HCT116 (cell line): ENCODE results near the gene LTB4R.

Experiments used
- POLR2A ChIP-seq: IDR thresholded peaks from 2 replicates; pipeline ENCODE4 v1.7.0; 2011; ENCODE audit warnings: borderline replicate concordance; ENCODE audit not compliant: insufficient read depth, insufficient read length; ENCODE audit errors: extremely low read depth
- TF ChIP-seq, protein P1 (sequence below), 3 experiments: fragments of 200-600 bp in 1 of 3; sonication (generic) in 1 of 3; IDR thresholded peaks in 2 of 3; conservative IDR thresholded peaks in 1 of 3; 2 replicates each; pipeline ENCODE4 v1.5.1; 2012 to 2017; ENCODE audit warnings: low read depth in 2 of 3, low read length in 2 of 3, antibody characterized with exemption in 1 of 3, borderline replicate concordance in 1 of 3, control low read depth in 1 of 3, mild to moderate bottlenecking in 1 of 3, mixed read lengths in 1 of 3, mixed run types in 1 of 3, moderate library complexity in 1 of 3; ENCODE audit not compliant: insufficient read depth in 1 of 3
- TF ChIP-seq, protein P2 (sequence below): IDR thresholded peaks from 2 replicates; pipeline ENCODE4 v1.6.1; 2012

DNA sequence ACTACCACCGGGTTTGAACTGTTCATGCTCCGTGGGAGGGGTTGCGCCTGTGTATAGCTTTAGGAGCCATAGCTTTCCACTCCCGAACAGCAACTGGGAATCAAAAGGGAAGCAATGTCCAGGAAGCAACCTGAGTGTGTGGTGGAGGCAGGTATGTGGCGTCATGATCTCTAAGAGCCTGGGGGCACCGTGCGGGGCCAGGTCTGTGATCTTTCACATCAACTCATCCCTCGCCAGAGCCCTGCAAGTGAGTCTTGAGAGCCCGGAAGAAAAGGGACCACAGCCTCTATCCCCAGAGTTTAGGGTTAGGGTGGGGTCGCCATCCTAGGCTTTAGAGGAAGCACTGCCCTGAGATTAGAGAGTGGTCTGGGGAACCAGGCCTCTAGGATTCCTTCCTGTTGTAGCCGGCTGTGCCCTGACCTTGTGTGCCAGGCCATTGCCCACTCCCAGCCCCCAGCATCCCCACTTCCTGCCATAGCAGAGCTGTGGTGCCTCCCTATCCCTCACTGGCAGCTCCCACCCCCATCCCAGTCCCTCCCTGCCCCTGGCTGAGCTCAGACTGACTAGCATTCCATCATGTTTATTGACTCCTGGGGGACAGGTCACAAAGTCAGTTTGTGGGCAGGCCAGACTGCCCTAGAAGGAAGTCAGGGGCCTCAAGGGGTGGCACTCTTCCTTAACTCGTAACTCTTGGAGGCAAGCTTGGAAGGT, 24.3 kb downstream of the LTB4R start:
- TF ChIP-seq, protein P1, sequence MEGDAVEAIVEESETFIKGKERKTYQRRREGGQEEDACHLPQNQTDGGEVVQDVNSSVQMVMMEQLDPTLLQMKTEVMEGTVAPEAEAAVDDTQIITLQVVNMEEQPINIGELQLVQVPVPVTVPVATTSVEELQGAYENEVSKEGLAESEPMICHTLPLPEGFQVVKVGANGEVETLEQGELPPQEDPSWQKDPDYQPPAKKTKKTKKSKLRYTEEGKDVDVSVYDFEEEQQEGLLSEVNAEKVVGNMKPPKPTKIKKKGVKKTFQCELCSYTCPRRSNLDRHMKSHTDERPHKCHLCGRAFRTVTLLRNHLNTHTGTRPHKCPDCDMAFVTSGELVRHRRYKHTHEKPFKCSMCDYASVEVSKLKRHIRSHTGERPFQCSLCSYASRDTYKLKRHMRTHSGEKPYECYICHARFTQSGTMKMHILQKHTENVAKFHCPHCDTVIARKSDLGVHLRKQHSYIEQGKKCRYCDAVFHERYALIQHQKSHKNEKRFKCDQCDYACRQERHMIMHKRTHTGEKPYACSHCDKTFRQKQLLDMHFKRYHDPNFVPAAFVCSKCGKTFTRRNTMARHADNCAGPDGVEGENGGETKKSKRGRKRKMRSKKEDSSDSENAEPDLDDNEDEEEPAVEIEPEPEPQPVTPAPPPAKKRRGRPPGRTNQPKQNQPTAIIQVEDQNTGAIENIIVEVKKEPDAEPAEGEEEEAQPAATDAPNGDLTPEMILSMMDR (IDR thresholded peaks at IDR 0.05 in 2 of 3, conservative IDR thresholded peaks at IDR 0.05 in 1 of 3; ENCODE audit: borderline replicate concordance in 1 of 3, insufficient read depth in 1 of 3, low read depth in 2 of 3, low read length in 2 of 3) = no peak
- TF ChIP-seq, protein P2, sequence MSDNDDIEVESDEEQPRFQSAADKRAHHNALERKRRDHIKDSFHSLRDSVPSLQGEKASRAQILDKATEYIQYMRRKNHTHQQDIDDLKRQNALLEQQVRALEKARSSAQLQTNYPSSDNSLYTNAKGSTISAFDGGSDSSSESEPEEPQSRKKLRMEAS = no peak
- no peak for TF ChIP-seq POLR2A
